Activated naive CD4-positive, alpha-beta T cell treated with anti-CD3 and anti-CD28 coated beads, Interleukin-2, amount 50 U/mL, for 24 hours (primary cell): ENCODE measurements around the gene GFRA1.
"Not testable (repeated sequence)": the region's sequence is repeated elsewhere in the genome, so short reads cannot be mapped to it uniquely, and the experiment has no call there.

Experiments
- H3K27ac Mint-ChIP-seq: one replicate; pipeline ENCODE4 v1.8.0; 2021; ENCODE audit warnings: mild to moderate bottlenecking, mixed read lengths
- H3K27me3 Mint-ChIP-seq: one replicate; pipeline ENCODE4 v1.8.0; 2021; ENCODE audit warnings: mixed read lengths
- H3K36me3 Mint-ChIP-seq: one replicate; pipeline ENCODE4 v1.8.0; 2021; ENCODE audit warnings: mixed read lengths
- H3K4me1 Mint-ChIP-seq: one replicate; pipeline ENCODE4 v1.8.0; 2021; ENCODE audit warnings: mixed read lengths
- H3K4me3 Mint-ChIP-seq: one replicate; pipeline ENCODE4 v1.8.0; 2021; ENCODE audit warnings: mild to moderate bottlenecking, mixed read lengths
- H3K9me3 Mint-ChIP-seq: one replicate; pipeline ENCODE4 v1.8.0; 2021; ENCODE audit warnings: mixed read lengths

Gene GFRA1

GRCh38 chr10:116055252-116055916 is 217.6 kb downstream of the GFRA1 start:
- Mint-ChIP-seq H3K9me3 (no peaks in the 10 kb centered on the region), H3K4me3 (no peak overlapping the region), H3K27ac (no peak overlapping the region), H3K27me3 (peaks cover 1% of the 10 kb centered on the region), H3K36me3 (no peaks in the 10 kb centered on the region), H3K4me1 (no peaks in the 10 kb centered on the region)

DNA sequence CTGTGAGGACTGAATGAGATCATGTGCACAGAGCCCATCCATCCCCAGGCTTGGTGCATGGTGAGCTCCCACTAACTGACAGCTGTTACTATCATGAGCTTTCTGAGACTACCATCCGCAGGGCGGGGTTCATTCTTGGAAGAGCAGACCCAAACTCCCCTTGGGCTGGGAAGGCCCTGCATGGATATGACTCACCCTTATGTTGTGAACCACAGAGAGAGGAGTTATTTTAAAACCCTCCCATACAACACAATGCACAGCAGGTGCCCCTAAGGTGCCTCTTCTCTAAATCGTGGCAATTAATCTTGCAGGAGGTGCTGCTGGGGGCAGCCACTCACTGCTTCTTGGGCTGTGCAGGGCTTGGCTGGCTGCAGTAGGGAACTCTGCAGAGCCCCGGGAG is 219.1 kb downstream of the GFRA1 start:
- no peak overlapping the region for H3K27ac Mint-ChIP-seq
- H3K4me3 Mint-ChIP-seq: no peak overlapping the region
- no peaks in the 10 kb centered on the region for H3K36me3 Mint-ChIP-seq
- H3K27me3 Mint-ChIP-seq: peaks cover 1% of the 10 kb centered on the region
- H3K4me1 Mint-ChIP-seq: no peaks in the 10 kb centered on the region
- H3K9me3 Mint-ChIP-seq: no peaks in the 10 kb centered on the region

DNA sequence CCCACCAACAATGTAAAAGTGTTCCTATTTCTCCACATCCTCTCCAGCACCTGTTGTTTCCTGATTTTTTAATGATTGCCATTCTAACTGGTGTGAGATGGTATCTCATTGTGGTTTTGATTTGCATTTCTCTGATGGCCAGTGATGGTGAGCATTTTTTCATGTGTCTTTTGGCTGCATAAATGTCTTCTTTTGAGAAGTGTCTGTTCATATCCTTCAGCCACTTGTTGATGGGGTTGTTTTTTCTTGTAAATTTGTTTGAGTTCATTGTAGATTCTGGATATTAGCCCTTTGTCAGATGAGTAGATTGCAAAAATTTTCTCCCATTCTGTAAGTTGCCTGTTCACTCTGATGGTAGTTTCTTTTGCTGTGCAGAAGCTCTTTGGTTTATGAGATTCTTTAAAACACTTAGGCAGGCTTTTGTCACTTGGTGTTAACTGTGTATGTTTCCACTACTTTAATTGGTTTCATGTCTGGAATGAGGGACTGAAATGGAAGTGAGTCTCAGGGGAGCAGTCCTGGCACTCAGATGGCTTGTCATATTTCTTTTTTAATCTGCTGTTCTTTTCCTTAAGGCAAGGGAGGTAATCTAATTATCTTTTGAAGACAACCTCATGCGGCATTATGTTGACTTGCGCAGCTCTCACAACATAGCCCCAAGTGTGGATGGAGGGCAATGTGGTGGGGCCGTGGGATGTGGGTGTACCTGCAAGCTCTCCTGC is 219.8 kb downstream of the GFRA1 start:
- not testable (repeated sequence) for H3K9me3 Mint-ChIP-seq, H3K36me3 Mint-ChIP-seq, H3K27ac Mint-ChIP-seq, H3K27me3 Mint-ChIP-seq, H3K4me1 Mint-ChIP-seq, H3K4me3 Mint-ChIP-seq

GRCh38 chr10:116052522-116052921 is 220.5 kb downstream of the GFRA1 start:
- H3K27me3 Mint-ChIP-seq, H3K27ac Mint-ChIP-seq, H3K9me3 Mint-ChIP-seq, H3K36me3 Mint-ChIP-seq, H3K4me1 Mint-ChIP-seq, H3K4me3 Mint-ChIP-seq: not testable (repeated sequence)

GRCh38 chr10:116049974-116050304 is 223.1 kb downstream of the GFRA1 start:
- Mint-ChIP-seq H3K27me3 (no peaks in the 10 kb centered on the region), H3K9me3 (no peaks in the 10 kb centered on the region), H3K27ac (no peak overlapping the region), H3K4me1 (no peaks in the 10 kb centered on the region), H3K36me3 (no peaks in the 10 kb centered on the region), H3K4me3 (no peak overlapping the region)

GRCh38 chr10:116049158-116049973 is 223.6 kb downstream of the GFRA1 start:
- Mint-ChIP-seq H3K4me3 (no peak overlapping the region), H3K27ac (no peak overlapping the region), H3K4me1 (no peaks in the 10 kb centered on the region), H3K27me3 (no peaks in the 10 kb centered on the region), H3K9me3 (no peaks in the 10 kb centered on the region), H3K36me3 (no peaks in the 10 kb centered on the region)

DNA sequence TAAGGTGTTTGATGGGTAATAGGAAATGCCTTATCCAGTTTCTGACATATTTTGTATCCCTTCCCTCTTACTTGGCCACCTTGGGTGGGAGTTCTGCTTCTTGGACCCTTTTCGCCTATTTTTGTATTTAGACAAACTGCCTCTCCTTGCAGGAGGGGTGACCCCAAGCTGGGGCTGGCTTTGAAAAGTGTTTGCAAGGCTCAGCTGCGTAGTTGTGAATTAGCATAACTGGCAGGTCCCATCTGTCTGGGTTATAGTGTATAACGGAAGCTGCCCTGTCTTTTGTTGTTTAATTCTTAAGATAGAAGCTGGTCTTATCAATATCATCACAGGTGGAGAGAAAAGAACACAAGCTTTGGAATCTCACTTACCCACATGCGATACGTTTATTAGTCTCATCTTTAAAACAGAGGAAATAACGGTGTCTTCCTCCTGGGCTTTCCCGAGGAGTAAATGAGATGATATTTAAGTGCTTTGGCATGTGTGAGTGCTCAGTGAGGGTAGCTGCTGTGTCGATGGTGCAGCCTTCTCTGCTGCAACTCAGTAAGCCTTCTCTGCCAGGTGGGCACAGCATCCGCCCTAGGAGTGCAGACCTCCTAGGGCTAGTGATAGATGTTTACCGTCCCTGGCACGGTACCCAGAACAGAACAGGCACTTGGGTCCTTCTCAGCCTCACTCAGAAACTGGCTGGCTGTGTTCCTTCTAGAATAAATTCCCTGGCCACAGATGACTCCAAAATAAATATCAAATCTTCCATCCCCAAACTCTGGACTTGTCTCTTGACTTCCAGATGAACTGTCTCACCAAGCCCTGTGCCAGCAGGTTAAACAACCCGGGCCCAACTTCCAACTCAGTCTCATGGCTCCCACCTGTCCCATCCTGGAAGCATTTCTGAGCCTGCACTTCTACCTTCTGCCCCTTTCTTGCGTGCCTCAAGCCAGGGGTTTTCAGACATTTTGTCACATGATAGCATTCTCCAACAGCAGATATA is 227.3 kb downstream of the GFRA1 start:
- H3K27ac Mint-ChIP-seq: no peak overlapping the region
- H3K4me3 Mint-ChIP-seq: no peak overlapping the region
- H3K4me1 Mint-ChIP-seq: no peaks in the 10 kb centered on the region
- no peaks in the 10 kb centered on the region for H3K36me3 Mint-ChIP-seq
- peaks cover 5% of the 10 kb centered on the region for H3K9me3 Mint-ChIP-seq
- H3K27me3 Mint-ChIP-seq: no peaks in the 10 kb centered on the region

- Mint-ChIP-seq H3K4me3 (no peak overlapping the region), H3K27ac (no peak overlapping the region)
Observed at GRCh38 chr10:116044801-116045248, 228.2 kb downstream of the GFRA1 start.

GRCh38 chr10:116043861-116044260 is 229.1 kb downstream of the GFRA1 start:
- no peaks in the 10 kb centered on the region for H3K4me1 Mint-ChIP-seq
- no peaks in the 10 kb centered on the region for H3K36me3 Mint-ChIP-seq
- no peaks in the 10 kb centered on the region for H3K27me3 Mint-ChIP-seq
- no peak overlapping the region for H3K27ac Mint-ChIP-seq
- no peak overlapping the region for H3K4me3 Mint-ChIP-seq
- H3K9me3 Mint-ChIP-seq: peaks cover 9% of the 10 kb centered on the region

More at GRCh38 chr10:116044801-116045248, 228.2 kb downstream of the GFRA1 start:
- Mint-ChIP-seq H3K36me3 (no peaks in the 10 kb centered on the region), H3K4me1 (no peaks in the 10 kb centered on the region), H3K27me3 (no peaks in the 10 kb centered on the region), H3K9me3 (peaks cover 6% of the 10 kb centered on the region)

DNA sequence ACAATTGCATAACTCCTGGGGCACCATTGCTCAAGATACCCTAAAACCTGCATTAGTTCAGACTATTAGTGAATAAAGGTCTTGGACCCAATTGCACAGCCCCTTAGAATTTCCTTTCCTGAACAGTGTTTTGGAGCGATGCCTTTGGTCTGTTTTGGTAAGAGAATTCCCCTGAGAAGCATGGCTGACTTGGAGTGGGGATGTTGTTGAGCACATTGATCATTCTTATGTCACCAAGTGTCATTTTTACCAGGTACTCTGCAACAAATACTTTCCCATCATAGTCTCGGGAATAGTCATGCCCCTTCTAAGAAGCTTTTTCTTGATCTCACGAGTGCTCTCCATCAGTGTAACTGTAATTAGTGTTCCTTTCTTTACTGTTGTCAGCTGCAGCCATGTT is 229.7 kb downstream of the GFRA1 start:
- H3K27me3 Mint-ChIP-seq: no peaks in the 10 kb centered on the region
- no peak overlapping the region for H3K27ac Mint-ChIP-seq
- H3K9me3 Mint-ChIP-seq: peaks cover 9% of the 10 kb centered on the region
- no peaks in the 10 kb centered on the region for H3K4me1 Mint-ChIP-seq
- H3K4me3 Mint-ChIP-seq: no peak overlapping the region
- no peaks in the 10 kb centered on the region for H3K36me3 Mint-ChIP-seq

DNA sequence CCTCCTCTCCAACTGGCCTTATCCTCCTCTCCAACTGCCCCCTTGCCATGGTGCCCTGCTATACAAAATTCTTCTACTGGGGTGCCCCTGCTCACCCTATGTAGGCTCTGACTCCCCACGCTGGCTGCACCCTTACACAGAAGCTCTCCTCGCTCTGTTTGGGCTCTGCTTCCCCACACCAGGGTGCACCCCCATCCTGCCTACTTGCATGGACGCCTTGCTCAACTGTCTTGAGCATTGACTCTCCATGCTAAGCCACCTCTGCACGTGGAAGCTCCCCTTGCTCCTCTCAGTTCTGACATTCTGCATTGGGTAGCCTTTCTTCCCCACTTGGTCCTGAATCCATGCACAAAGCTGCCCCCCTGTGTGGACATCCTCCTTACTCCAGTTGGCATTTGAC is 231.1 kb downstream of the GFRA1 start:
- H3K36me3 Mint-ChIP-seq: no peaks in the 10 kb centered on the region
- H3K4me1 Mint-ChIP-seq: no peaks in the 10 kb centered on the region
- no peak overlapping the region for H3K27ac Mint-ChIP-seq
- no peaks in the 10 kb centered on the region for H3K27me3 Mint-ChIP-seq
- H3K4me3 Mint-ChIP-seq: no peak overlapping the region
- H3K9me3 Mint-ChIP-seq: peaks cover 14% of the 10 kb centered on the region

DNA sequence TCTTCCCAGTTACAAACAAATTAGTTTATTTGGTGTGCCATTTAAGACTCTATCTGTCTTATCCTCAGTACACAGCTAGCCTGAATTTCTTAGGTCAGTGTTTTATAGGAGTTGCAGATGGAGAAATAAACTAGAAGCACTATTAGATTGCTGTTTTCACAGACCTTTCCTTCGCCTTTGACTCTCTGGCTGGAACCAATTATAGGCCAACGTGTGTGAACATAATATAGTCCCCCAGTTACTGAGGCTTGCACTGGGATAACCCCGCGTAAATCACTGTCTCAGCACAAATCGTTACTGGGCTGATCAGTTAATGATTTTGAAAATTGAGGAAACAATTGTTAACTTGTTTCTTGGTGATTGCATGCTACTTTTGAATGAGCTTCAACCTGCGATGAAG is 233.4 kb downstream of the GFRA1 start:
- H3K36me3 Mint-ChIP-seq: no peaks in the 10 kb centered on the region
- H3K27me3 Mint-ChIP-seq: no peaks in the 10 kb centered on the region
- peaks cover 14% of the 10 kb centered on the region for H3K9me3 Mint-ChIP-seq
- no peak overlapping the region for H3K27ac Mint-ChIP-seq
- H3K4me3 Mint-ChIP-seq: no peak overlapping the region
- no peaks in the 10 kb centered on the region for H3K4me1 Mint-ChIP-seq

- Mint-ChIP-seq H3K27me3 (no peaks in the 10 kb centered on the region), H3K36me3 (no peaks in the 10 kb centered on the region), H3K27ac (no peak overlapping the region), H3K9me3 (peaks cover 21% of the 10 kb centered on the region), H3K4me1 (no peaks in the 10 kb centered on the region), H3K4me3 (no peak overlapping the region)
Observed at GRCh38 chr10:116038259-116038658, 234.7 kb downstream of the GFRA1 start.

DNA sequence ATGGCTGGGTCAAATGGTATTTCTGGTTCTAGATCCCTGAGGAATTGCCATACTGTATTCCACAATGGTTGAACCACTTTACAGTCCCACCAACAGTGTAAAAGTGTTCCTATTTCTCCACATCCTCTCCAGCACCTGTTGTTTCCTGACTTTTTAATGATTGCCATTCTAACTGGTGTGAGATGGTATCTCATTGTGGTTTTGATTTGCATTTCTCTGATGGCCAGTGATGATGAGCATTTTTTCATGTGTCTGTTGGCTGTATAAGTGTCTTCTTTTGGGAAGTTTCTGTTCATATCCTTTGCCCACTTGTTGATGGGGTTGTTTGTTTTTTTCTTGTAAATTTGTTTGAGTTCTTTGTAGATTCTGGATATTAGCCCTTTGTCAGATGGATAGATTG is 237.6 kb downstream of the GFRA1 start:
- peaks cover 27% of the 10 kb centered on the region for H3K9me3 Mint-ChIP-seq
- H3K4me3 Mint-ChIP-seq, H3K4me1 Mint-ChIP-seq, H3K27me3 Mint-ChIP-seq, H3K27ac Mint-ChIP-seq, H3K36me3 Mint-ChIP-seq: not testable (repeated sequence)

DNA sequence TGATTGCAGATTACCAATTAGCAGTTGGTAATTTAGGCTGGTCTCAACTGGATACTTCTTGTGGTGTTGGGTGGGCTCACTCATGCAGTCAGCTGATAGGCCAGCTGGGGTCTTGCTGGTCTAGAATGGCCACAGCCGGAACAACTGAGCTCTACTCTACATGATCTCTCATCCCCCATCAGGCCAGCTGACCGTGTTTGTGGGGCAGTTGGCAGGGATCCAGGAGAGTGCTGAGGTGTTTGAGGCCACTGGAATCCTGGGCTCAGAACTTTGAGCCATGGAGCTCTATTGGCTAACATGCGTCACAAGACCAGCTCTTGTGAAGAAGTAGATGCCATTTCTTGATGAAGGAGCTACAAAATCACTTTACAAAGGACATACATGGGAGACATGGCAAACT is 242.4 kb downstream of the GFRA1 start:
- Mint-ChIP-seq H3K4me1 (no peaks in the 10 kb centered on the region), H3K27me3 (no peaks in the 10 kb centered on the region), H3K9me3 (peaks cover 28% of the 10 kb centered on the region), H3K4me3 (no peak overlapping the region), H3K27ac (no peak overlapping the region), H3K36me3 (no peaks in the 10 kb centered on the region)
